HepG2 (cell line): Measurements from ENCODE around the gene GNG12. TPM values are rescaled to one million over a fixed set of nuclear protein-coding genes. Genes with fewer than 3 reads are reported as not detected.

ENCODE experiments used
- BORCS8-MEF2B ChIP-seq: sonication (generic); formaldehyde crosslinking; IDR thresholded peaks from 2 replicates; pipeline ENCODE4 v1.8.0; 2022; ENCODE audit warnings: mild to moderate bottlenecking, missing genetic modification reagents
- CENPT ChIP-seq: sonication (generic); formaldehyde crosslinking; IDR thresholded peaks from 2 replicates; pipeline ENCODE4 v1.8.0; 2022; ENCODE audit warnings: low read depth, mild to moderate bottlenecking, moderate library complexity, missing genetic modification reagents
- CREBL2 ChIP-seq: sonication (generic); formaldehyde crosslinking; IDR thresholded peaks from 2 replicates; pipeline ENCODE4 v1.8.1; 2023; ENCODE audit warnings: missing genetic modification reagents, mild to moderate bottlenecking, borderline replicate concordance
- DMTF1 ChIP-seq: sonication (generic); formaldehyde crosslinking; IDR thresholded peaks from 2 replicates; pipeline ENCODE4 v1.4.0; 2020; ENCODE audit warnings: mild to moderate bottlenecking, missing genetic modification reagents
- DR1 ChIP-seq: sonication (generic); formaldehyde crosslinking; IDR thresholded peaks from 2 replicates; pipeline ENCODE4 v1.8.0; 2021; ENCODE audit warnings: mild to moderate bottlenecking, missing genetic modification reagents, inconsistent platforms
- HDAC1 ChIP-seq: sonication (generic); formaldehyde crosslinking; IDR thresholded peaks from 2 replicates; pipeline ENCODE4 v1.5.1; 2020; ENCODE audit warnings: mild to moderate bottlenecking, missing genetic modification reagents
- KLF6 ChIP-seq: IDR thresholded peaks from 2 replicates; pipeline ENCODE4 v1.8.0; 2016; ENCODE audit warnings: missing biosample characterization, missing genetic modification reagents
- MEF2D ChIP-seq: sonication (generic); formaldehyde crosslinking; IDR thresholded peaks from 2 replicates; pipeline ENCODE4 v1.5.1; 2020; ENCODE audit warnings: mild to moderate bottlenecking, missing genetic modification reagents
- MXD1 ChIP-seq: sonication (generic); formaldehyde crosslinking; IDR thresholded peaks from 2 replicates; pipeline ENCODE4 v1.4.0; 2020; ENCODE audit warnings: mild to moderate bottlenecking, missing genetic modification reagents
- POLR2AphosphoS2 ChIP-seq: IDR thresholded peaks from 2 replicates; pipeline ENCODE4 v1.6.1; 2011; ENCODE audit warnings: low read depth, low read length, improper control_type of control experiment
- RELA ChIP-seq: sonication (generic); formaldehyde crosslinking; IDR thresholded peaks from 2 replicates; pipeline ENCODE4 v1.4.0; 2020; ENCODE audit warnings: missing genetic modification reagents
- SP2 ChIP-seq: sonication (generic); formaldehyde crosslinking; IDR thresholded peaks from 2 replicates; pipeline ENCODE4 v1.5.1; 2020; ENCODE audit warnings: mild to moderate bottlenecking, missing genetic modification reagents
- SYNCRIP ChIP-seq: fragments of 200-400 bp; formaldehyde crosslinking; IDR thresholded peaks from 2 replicates; pipeline ENCODE4 v1.6.1; 2018; ENCODE audit warnings: mild to moderate bottlenecking, low read depth, low read length; ENCODE audit not compliant: insufficient read depth
- TFDP1 ChIP-seq: IDR thresholded peaks from 2 replicates; pipeline ENCODE4 v1.6.1; 2016; ENCODE audit warnings: missing compliant biosample characterization, missing genetic modification reagents, borderline replicate concordance
- WIZ ChIP-seq: sonication (generic); formaldehyde crosslinking; IDR thresholded peaks from 2 replicates; pipeline ENCODE4 v1.5.1; 2020; ENCODE audit warnings: mild to moderate bottlenecking, missing genetic modification reagents
- ZBED4 ChIP-seq: sonication (generic); formaldehyde crosslinking; IDR thresholded peaks from 2 replicates; pipeline ENCODE4 v1.4.0; 2020; ENCODE audit warnings: missing genetic modification reagents, borderline replicate concordance
- ZC3H4 ChIP-seq: sonication (generic); formaldehyde crosslinking; IDR thresholded peaks from 2 replicates; pipeline ENCODE4 v1.4.0; 2020; ENCODE audit warnings: missing genetic modification reagents, borderline replicate concordance
- ZMYM3 ChIP-seq: sonication (generic); formaldehyde crosslinking; IDR thresholded peaks from 2 replicates; pipeline ENCODE4 v1.5.1; 2020; ENCODE audit warnings: mild to moderate bottlenecking, missing genetic modification reagents
- ZNF235 ChIP-seq: sonication (generic); formaldehyde crosslinking; IDR thresholded peaks from 2 replicates; pipeline ENCODE4 v1.8.1; 2023; ENCODE audit warnings: mild to moderate bottlenecking, missing genetic modification reagents, borderline replicate concordance
- ZNF552 ChIP-seq: sonication (generic); formaldehyde crosslinking; IDR thresholded peaks from 2 replicates; pipeline ENCODE4 v1.9.0; 2022; ENCODE audit warnings: missing genetic modification reagents, mild to moderate bottlenecking, borderline replicate concordance
- ZNF644 ChIP-seq: IDR thresholded peaks from 2 replicates; pipeline ENCODE4 v1.6.1; 2016; ENCODE audit warnings: low read depth
- ZNF761 ChIP-seq: sonication (generic); formaldehyde crosslinking; conservative IDR thresholded peaks from 2 replicates; pipeline ENCODE4 v1.4.0; 2020; ENCODE audit warnings: mild to moderate bottlenecking, missing genetic modification reagents
- ZSCAN31 ChIP-seq: sonication (generic); formaldehyde crosslinking; IDR thresholded peaks from 2 replicates; pipeline ENCODE4 v1.5.0; 2020; ENCODE audit warnings: low read depth, mild to moderate bottlenecking, missing genetic modification reagents
- polyA plus RNA-seq, 8 experiments: library from polyadenylated mRNA; depleted of rRNA in 3 of 8; stranded (reverse) in 7 of 8; unstranded in 1 of 8; fragments of >200 nt; fragmentation: Illumina TruSeq in 4 of 8; extraction: Trizol in 4 of 8; gene quantifications; 2 replicates each; pipeline versions ENCODE4 v1.2.1 to v1.2.3, GENCODE V29; 2011 to 2016; ENCODE audit warnings: low read depth in 4 of 8, missing spikeins in 1 of 8, mixed read lengths in 1 of 8; ENCODE audit not compliant: insufficient read depth in 1 of 8
- total RNA-seq, 5 experiments: library from RNA; depleted of rRNA; stranded (reverse); fragments of >200 nt; fragmentation: Illumina TruSeq; extraction: Trizol; gene quantifications; 2 replicates each; pipeline ENCODE4 v1.2.3, GENCODE V29; 2016; ENCODE audit warnings: low read depth in 1 of 5

GNG12 gene
- total and polyA plus RNA-seq, 2 of the 13 experiments (the other 11 are each of a cell fraction or from before 2014, with no cell fraction given), result 0.11 TPM

DNA sequence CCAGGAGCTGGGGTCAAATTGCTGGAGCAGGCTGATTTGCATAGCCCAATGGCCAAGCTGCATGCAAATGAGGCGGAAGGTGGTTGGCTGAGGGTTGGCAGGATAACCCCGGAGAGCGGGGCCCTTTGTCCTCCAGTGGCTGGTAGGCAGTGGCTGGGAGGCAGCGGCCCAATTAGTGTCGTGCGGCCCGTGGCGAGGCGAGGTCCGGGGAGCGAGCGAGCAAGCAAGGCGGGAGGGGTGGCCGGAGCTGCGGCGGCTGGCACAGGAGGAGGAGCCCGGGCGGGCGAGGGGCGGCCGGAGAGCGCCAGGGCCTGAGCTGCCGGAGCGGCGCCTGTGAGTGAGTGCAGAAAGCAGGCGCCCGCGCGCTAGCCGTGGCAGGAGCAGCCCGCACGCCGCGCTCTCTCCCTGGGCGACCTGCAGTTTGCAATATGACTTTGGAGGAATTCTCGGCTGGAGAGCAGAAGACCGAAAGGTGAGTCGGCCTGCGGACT is 148.2 kb downstream of the GNG12 start, which contains the start of gene GADD45A (continued):
- TF ChIP-seq ZNF235 (CRISPR knock-in tag) (peak; percentile 77), HDAC1 (CRISPR knock-in tag) (peak; percentile 64; the same call in 1 of the 2 replicates), DR1 (CRISPR knock-in tag) (peak; percentile 99), RELA (CRISPR knock-in tag) (peak; percentile 88), ZSCAN31 (CRISPR knock-in tag) (peak; percentile 81), BORCS8-MEF2B (CRISPR knock-in tag) (peak; percentile 87; the same call in 1 of the 2 replicates), SYNCRIP (no peak), WIZ (CRISPR knock-in tag) (no peak), ZC3H4 (CRISPR knock-in tag) (no peak), KLF6 (CRISPR knock-in tag) (peak; percentile 96), ZNF644 (no peak), POLR2AphosphoS2 (peak; percentile 98), ZMYM3 (no peak), SP2 (CRISPR knock-in tag) (peak; percentile 68), ZBED4 (CRISPR knock-in tag) (peak; percentile 86; the same call in 1 of the 2 replicates), MEF2D (CRISPR knock-in tag) (0 out of 2 replicates have a peak, but pooled peaks have one; percentile 14), TFDP1 (CRISPR knock-in tag) (peak; percentile 63; the same call in 1 of the 2 replicates), CREBL2 (CRISPR knock-in tag) (no peak), MXD1 (CRISPR knock-in tag) (no peak; the same call in 1 of the 2 replicates), ZNF552 (CRISPR knock-in tag) (no peak), CENPT (0 out of 2 replicates have a peak, but pooled peaks have one; percentile 43), ZNF761 (CRISPR knock-in tag) (no peak), DMTF1 (no peak)
